GM12878 (cell line): Measurements from ENCODE around the gene TNK2. TPM values are rescaled to one million over a fixed set of nuclear protein-coding genes. Genes with fewer than 3 reads are reported as not detected.

Experiments used
- ATAC-seq: fragments of 200-7000 bp; cut with Tn5 transposase; 3 replicates; pipeline ENCODE4 v1.9.1; 2020; ENCODE audit warnings: mild to moderate bottlenecking, moderate library complexity
- BruUV-seq: library from RNA; stranded (reverse); fragments of 400-500 nt; replicated peaks from 2 replicates; lab custom pipeline; 2021; lab: Mats Ljungman, UMichigan
- CTCF ChIA-PET: fragments of 300-600 bp; sonication (Branson Sonifier 250); formaldehyde crosslinking; extraction: SDS; loops from one replicate; lab custom pipeline; 2021; ENCODE audit warnings: inconsistent platforms; lab: Yijun Ruan, JAX
- POLR2A ChIA-PET: fragments of 350-600 bp; formaldehyde crosslinking; extraction: SDS; loops from one replicate; lab custom pipeline; 2021; ENCODE audit warnings: inconsistent platforms; lab: Charles Lee
- RAD21 ChIA-PET: fragments of 300-600 bp; sonication (Branson Sonifier 250); formaldehyde crosslinking; loops from one replicate; lab custom pipeline; 2023; ENCODE audit warnings: antibody characterized with exemption; ENCODE audit not compliant: unreplicated experiment; lab: Charles Lee
- SMC1A ChIA-PET: fragments of 300-600 bp; sonication (Branson Sonifier 250); formaldehyde crosslinking; loops from one replicate; lab custom pipeline; 2023; ENCODE audit not compliant: unreplicated experiment, uncharacterized antibody; lab: Charles Lee
- DNase-seq: peaks from one replicate; pipeline ENCODE4 v3.0.0-alpha.2; 2011; ENCODE audit warnings: low read depth, low spot score
- FAIRE-seq: peaks from 3 replicates; lab custom pipeline; 2011; peaks lifted over from hg19 to GRCh38; lab: Jason Lieb, UNC
- H2AFZ ChIP-seq: 2 replicates; pipeline ENCODE4 v1.6.0; 2011; ENCODE audit warnings: low read depth, low read length, control low read depth; ENCODE audit not compliant: control insufficient read depth
- H3K27ac ChIP-seq: 2 replicates; pipeline ENCODE4 v1.5.1; 2011; ENCODE audit warnings: control low read depth; ENCODE audit not compliant: control insufficient read depth, insufficient read depth
- H3K27me3 ChIP-seq, 2 experiments: replicated peaks in 1 of 2; 2 replicates each; pipeline versions ENCODE4 v1.6.0 to v1.6.1; 2011; ENCODE audit warnings: low read length in 1 of 2; ENCODE audit not compliant: control insufficient read depth in 2 of 2, insufficient read depth in 2 of 2
- H3K36me3 ChIP-seq, 2 experiments: 2 replicates each; pipeline ENCODE4 v1.5.1; 2011; ENCODE audit warnings: low read length in 1 of 2; ENCODE audit not compliant: control insufficient read depth in 2 of 2, insufficient read depth in 2 of 2
- H3K4me1 ChIP-seq: 2 replicates; pipeline ENCODE4 v1.6.1; 2011; ENCODE audit warnings: mild to moderate bottlenecking, low read length, moderate library complexity, mixed read lengths; ENCODE audit not compliant: control insufficient read depth, insufficient read depth
- H3K4me2 ChIP-seq: 2 replicates; pipeline ENCODE4 v1.6.0; 2011; ENCODE audit warnings: control low read depth; ENCODE audit not compliant: control insufficient read depth, insufficient read depth
- H3K4me3 ChIP-seq: fragments of 200-600 bp; sonication (generic); 2 replicates; pipeline ENCODE4 v1.5.1; 2016
- H3K79me2 ChIP-seq: 2 replicates; pipeline ENCODE4 v1.6.0; 2011; ENCODE audit warnings: low read length; ENCODE audit not compliant: control insufficient read depth, insufficient read depth
- H3K9ac ChIP-seq: 2 replicates; pipeline ENCODE4 v1.8.0; 2011; ENCODE audit warnings: low read length, control low read depth, mixed read lengths; ENCODE audit not compliant: control insufficient read depth, insufficient read depth
- H3K9me3 ChIP-seq: replicated peaks from 3 replicates; pipeline ENCODE4 v1.5.1; 2011; ENCODE audit warnings: mild to moderate bottlenecking, low read length; ENCODE audit not compliant: control insufficient read depth, insufficient read depth
- H4K20me1 ChIP-seq: 2 replicates; pipeline ENCODE4 v1.6.0; 2011; ENCODE audit not compliant: control insufficient read depth, insufficient read depth
- CHD2 ChIP-seq: IDR thresholded peaks from 2 replicates; pipeline ENCODE4 v1.6.1; 2011; ENCODE audit warnings: low read depth, low read length, improper control_type of control experiment, borderline replicate concordance
- ESRRA ChIP-seq: IDR thresholded peaks from 2 replicates; pipeline ENCODE4 v1.6.1; 2012; ENCODE audit warnings: mild to moderate bottlenecking, low read length, improper control_type of control experiment
- NFXL1 ChIP-seq: fragments of 450-650 bp; IDR thresholded peaks from 2 replicates; pipeline ENCODE4 v1.6.1; 2017; ENCODE audit warnings: antibody characterized with exemption, mild to moderate bottlenecking, borderline replicate concordance
- NFYB ChIP-seq: IDR thresholded peaks from 2 replicates; pipeline ENCODE4 v1.6.1; 2011; ENCODE audit warnings: low read depth, mild to moderate bottlenecking, low read length, improper control_type of control experiment, moderate library complexity; ENCODE audit not compliant: insufficient read depth
- NR2C1 ChIP-seq: fragments of 450-650 bp; IDR thresholded peaks from 2 replicates; pipeline ENCODE4 v1.6.1; 2017; ENCODE audit warnings: antibody characterized with exemption, mild to moderate bottlenecking, moderate library complexity
- SPI1 ChIP-seq: IDR thresholded peaks from 2 replicates; pipeline ENCODE4 v1.6.1; 2011; ENCODE audit warnings: low read depth, mild to moderate bottlenecking, low read length, moderate library complexity, borderline replicate concordance; ENCODE audit not compliant: insufficient read depth
- ZNF24 ChIP-seq: fragments of 450-650 bp; IDR thresholded peaks from 2 replicates; pipeline ENCODE4 v1.6.1; 2017; ENCODE audit warnings: antibody characterized with exemption, mild to moderate bottlenecking
- WGBS: methylation state at CpG from one replicate; pipeline ENCODE4 v1.1.6; 2016; ENCODE audit warnings: low lambda C conversion rate; ENCODE audit not compliant: insufficient replicate concordance, insufficient coverage; ENCODE audit errors: missing lambda C conversion rate; 5-methylcytosine and 5-hydroxymethylcytosine counted together
- in situ Hi-C: fragments of 300-500 bp; cut with MboI; formaldehyde crosslinking; loops from 9 replicates; pipeline ENCODE4 v1.14.3; 2018; ENCODE audit warnings: mixed read lengths
- intact Hi-C: fragments of 100-400 bp; cut with micrococcal nuclease; formaldehyde crosslinking; loops from one replicate; pipeline ENCODE4 v1.14.2; 2022; ENCODE audit not compliant: unreplicated experiment
- polyA plus RNA-seq, 11 experiments: library from polyadenylated mRNA; depleted of rRNA in 4 of 11; unstranded in 6 of 11; stranded (reverse) in 5 of 11; fragments of >200 nt; fragmentation: Nextera tagmentation in 4 of 11; fragmentation: Illumina TruSeq in 1 of 11; extraction: Ambion mirVana in 4 of 11; extraction: Trizol in 1 of 11; gene quantifications; 1 replicate in 1 of 11; 2 replicates in 10 of 11; pipeline versions ENCODE4 v1.2.1 to v1.2.3, GENCODE V29; 2011 to 2016; ENCODE audit warnings: inconsistent platforms in 2 of 11, missing spikeins in 2 of 11, low read depth in 1 of 11
- total RNA-seq, 4 experiments: library from RNA; depleted of rRNA in 3 of 4; stranded (reverse); fragments of >200 nt in 3 of 4; fragmentation: Illumina TruSeq in 1 of 4; extraction: Trizol in 1 of 4; gene quantifications; 2 replicates each; pipeline versions ENCODE4 v1.2.1 to v1.2.3, GENCODE V29; 2013 to 2021
- TF ChIP-seq, protein P1 (sequence below): fragments of 450-650 bp; formaldehyde crosslinking; IDR thresholded peaks from 2 replicates; pipeline ENCODE4 v1.4.0; 2022; ENCODE audit warnings: mild to moderate bottlenecking, moderate library complexity
- TF ChIP-seq, protein P2 (sequence below): fragments of 450-650 bp; IDR thresholded peaks from 2 replicates; pipeline ENCODE4 v1.6.1; 2017; ENCODE audit warnings: mild to moderate bottlenecking, moderate library complexity
- TF ChIP-seq, protein P3 (sequence below): fragments of 450-650 bp; IDR thresholded peaks from 2 replicates; pipeline ENCODE4 v1.6.1; 2016; ENCODE audit warnings: mild to moderate bottlenecking, moderate library complexity, borderline replicate concordance

TNK2 gene
- total and polyA plus RNA-seq, 10 of the 15 experiments (the other 5 are each of a cell fraction or from before 2014, with no cell fraction given) = 0.13 to 47.8 (median 10.8) TPM

DNA sequence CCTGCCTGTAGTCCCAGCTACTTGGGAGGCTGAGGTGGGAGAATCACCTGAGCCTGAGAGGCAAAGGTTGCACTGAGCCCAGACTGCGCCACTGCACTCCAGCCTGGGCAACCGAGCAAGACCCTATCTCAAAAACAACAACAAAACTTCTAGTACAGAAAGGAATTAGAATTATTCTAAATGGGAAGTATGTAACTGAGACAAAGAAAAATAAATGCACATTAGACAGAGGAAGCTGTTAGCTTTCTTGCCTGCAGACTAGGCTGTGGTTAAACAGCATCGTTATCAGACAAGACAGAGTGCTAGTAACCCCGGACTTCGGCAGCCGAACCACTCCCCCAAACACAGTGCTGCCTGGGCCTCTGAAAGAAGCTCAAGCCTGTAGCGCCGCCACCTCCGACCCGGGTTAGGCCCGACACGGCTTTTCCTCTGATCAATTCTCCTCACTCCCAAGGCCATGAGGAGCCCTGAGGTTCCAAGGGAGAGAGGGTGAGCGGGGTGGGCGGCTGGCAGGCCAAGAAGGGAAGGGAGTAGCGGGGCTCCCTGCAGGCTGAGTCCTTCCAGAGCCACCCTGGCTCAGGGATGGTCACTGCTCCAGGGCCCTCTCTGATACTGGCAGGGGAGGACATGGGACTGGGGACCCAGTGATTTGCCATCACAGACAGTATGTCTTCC is 51.8 kb downstream of the TNK2 start:
- ATAC-seq = no peak
- no peak for FAIRE-seq
- TF ChIP-seq NFXL1 = no peak
- TF ChIP-seq NR2C1 = no peak
- TF ChIP-seq ESRRA = no peak
- no peak for TF ChIP-seq CHD2
- TF ChIP-seq, protein P1, sequence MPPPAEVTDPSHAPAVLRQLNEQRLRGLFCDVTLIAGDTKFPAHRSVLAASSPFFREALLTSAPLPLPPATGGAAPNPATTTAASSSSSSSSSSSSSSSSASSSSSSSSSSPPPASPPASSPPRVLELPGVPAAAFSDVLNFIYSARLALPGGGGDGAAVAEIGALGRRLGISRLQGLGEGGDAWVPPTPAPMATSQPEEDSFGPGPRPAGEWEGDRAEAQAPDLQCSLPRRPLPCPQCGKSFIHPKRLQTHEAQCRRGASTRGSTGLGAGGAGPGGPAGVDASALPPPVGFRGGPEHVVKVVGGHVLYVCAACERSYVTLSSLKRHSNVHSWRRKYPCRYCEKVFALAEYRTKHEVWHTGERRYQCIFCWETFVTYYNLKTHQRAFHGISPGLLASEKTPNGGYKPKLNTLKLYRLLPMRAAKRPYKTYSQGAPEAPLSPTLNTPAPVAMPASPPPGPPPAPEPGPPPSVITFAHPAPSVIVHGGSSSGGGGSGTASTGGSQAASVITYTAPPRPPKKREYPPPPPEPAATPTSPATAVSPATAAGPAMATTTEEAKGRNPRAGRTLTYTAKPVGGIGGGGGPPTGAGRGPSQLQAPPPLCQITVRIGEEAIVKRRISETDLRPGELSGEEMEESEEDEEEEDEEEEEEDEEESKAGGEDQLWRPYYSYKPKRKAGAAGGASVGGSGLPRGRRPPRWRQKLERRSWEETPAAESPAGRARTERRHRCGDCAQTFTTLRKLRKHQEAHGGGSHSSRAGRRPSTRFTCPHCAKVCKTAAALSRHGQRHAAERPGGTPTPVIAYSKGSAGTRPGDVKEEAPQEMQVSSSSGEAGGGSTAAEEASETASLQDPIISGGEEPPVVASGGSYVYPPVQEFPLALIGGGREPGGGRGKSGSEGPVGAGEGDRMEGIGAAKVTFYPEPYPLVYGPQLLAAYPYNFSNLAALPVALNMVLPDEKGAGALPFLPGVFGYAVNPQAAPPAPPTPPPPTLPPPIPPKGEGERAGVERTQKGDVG (CRISPR knock-in tag) = no peak
- TF ChIP-seq, protein P2, sequence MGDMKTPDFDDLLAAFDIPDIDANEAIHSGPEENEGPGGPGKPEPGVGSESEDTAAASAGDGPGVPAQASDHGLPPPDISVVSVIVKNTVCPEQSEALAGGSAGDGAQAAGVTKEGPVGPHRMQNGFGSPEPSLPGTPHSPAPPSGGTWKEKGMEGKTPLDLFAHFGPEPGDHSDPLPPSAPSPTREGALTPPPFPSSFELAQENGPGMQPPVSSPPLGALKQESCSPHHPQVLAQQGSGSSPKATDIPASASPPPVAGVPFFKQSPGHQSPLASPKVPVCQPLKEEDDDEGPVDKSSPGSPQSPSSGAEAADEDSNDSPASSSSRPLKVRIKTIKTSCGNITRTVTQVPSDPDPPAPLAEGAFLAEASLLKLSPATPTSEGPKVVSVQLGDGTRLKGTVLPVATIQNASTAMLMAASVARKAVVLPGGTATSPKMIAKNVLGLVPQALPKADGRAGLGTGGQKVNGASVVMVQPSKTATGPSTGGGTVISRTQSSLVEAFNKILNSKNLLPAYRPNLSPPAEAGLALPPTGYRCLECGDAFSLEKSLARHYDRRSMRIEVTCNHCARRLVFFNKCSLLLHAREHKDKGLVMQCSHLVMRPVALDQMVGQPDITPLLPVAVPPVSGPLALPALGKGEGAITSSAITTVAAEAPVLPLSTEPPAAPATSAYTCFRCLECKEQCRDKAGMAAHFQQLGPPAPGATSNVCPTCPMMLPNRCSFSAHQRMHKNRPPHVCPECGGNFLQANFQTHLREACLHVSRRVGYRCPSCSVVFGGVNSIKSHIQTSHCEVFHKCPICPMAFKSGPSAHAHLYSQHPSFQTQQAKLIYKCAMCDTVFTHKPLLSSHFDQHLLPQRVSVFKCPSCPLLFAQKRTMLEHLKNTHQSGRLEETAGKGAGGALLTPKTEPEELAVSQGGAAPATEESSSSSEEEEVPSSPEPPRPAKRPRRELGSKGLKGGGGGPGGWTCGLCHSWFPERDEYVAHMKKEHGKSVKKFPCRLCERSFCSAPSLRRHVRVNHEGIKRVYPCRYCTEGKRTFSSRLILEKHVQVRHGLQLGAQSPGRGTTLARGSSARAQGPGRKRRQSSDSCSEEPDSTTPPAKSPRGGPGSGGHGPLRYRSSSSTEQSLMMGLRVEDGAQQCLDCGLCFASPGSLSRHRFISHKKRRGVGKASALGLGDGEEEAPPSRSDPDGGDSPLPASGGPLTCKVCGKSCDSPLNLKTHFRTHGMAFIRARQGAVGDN = no peak
- TF ChIP-seq ZNF24 = no peak
- TF ChIP-seq SPI1 = no peak
- no peak for TF ChIP-seq NFYB
- TF ChIP-seq, protein P3, sequence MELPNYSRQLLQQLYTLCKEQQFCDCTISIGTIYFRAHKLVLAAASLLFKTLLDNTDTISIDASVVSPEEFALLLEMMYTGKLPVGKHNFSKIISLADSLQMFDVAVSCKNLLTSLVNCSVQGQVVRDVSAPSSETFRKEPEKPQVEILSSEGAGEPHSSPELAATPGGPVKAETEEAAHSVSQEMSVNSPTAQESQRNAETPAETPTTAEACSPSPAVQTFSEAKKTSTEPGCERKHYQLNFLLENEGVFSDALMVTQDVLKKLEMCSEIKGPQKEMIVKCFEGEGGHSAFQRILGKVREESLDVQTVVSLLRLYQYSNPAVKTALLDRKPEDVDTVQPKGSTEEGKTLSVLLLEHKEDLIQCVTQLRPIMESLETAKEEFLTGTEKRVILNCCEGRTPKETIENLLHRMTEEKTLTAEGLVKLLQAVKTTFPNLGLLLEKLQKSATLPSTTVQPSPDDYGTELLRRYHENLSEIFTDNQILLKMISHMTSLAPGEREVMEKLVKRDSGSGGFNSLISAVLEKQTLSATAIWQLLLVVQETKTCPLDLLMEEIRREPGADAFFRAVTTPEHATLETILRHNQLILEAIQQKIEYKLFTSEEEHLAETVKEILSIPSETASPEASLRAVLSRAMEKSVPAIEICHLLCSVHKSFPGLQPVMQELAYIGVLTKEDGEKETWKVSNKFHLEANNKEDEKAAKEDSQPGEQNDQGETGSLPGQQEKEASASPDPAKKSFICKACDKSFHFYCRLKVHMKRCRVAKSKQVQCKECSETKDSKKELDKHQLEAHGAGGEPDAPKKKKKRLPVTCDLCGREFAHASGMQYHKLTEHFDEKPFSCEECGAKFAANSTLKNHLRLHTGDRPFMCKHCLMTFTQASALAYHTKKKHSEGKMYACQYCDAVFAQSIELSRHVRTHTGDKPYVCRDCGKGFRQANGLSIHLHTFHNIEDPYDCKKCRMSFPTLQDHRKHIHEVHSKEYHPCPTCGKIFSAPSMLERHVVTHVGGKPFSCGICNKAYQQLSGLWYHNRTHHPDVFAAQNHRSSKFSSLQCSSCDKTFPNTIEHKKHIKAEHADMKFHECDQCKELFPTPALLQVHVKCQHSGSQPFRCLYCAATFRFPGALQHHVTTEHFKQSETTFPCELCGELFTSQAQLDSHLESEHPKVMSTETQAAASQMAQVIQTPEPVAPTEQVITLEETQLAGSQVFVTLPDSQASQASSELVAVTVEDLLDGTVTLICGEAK = no peak

More for the DNA sequence above, 51.8 kb downstream of the TNK2 start:
- in situ Hi-C loops = loop anchor here (5.0 kb wide), 1 partner anchor 36 kb away; no protein-coding TSS in a partner anchor
- Histone ChIP-seq H4K20me1 (no peaks in the 10 kb centered on the region), H3K9me3 (no peaks in the 10 kb centered on the region), H3K27ac (no peak overlapping the region), H3K4me2 (no peak overlapping the region), H3K27me3 (no peaks in the 10 kb centered on the region), H3K4me1 (no peaks in the 10 kb centered on the region), H3K4me3 (no peak overlapping the region), H2AFZ (no peak overlapping the region), H3K36me3 (no peaks in the 10 kb centered on the region), H3K79me2 (no peaks in the 10 kb centered on the region), H3K9ac (no peak overlapping the region)
- intact Hi-C loops = loop anchor here (10.0 kb wide), 1 partner anchor 582 kb away; the partner anchor contains the start of gene XXYLT1
- SMC1A ChIA-PET = interaction anchor here (1.0 to 3.2 kb wide), 2 partner anchors 59 to 63 kb away, joined by 3 to 14 read pairs; no protein-coding TSS in a partner anchor
- no peak for DNase-seq
- 57% methylated on average over 15 of the region's 15 CpGs for WGBS
- CTCF ChIA-PET = interaction anchor here (1.1 to 9.3 kb wide), 4 partner anchors 38 to 67 kb away, joined by 3 to 173 read pairs (median 4); no protein-coding TSS in a partner anchor
- no TSS peak for BruUV-seq
- POLR2A ChIA-PET = interaction anchor here (0.5 kb wide), 1 partner anchor 211 kb away, joined by 3 read pairs; no protein-coding TSS in a partner anchor
- RAD21 ChIA-PET = interaction anchor here (1.0 to 2.3 kb wide), 3 partner anchors 16 to 57 kb away, joined by 3 to 10 read pairs (median 5); no protein-coding TSS in a partner anchor
